SH-SY5Y (cell line): ENCODE measurements around the gene RASGRP2.

Source experiments
- GATA2 ChIP-seq: IDR thresholded peaks from 2 replicates; pipeline ENCODE4 v1.6.1; 2011; ENCODE audit warnings: mild to moderate bottlenecking, low read depth, low read length
- GATA3 ChIP-seq: IDR thresholded peaks from 2 replicates; pipeline ENCODE4 v1.6.1; 2011; ENCODE audit warnings: low read depth, mild to moderate bottlenecking, low read length, moderate library complexity

DNA sequence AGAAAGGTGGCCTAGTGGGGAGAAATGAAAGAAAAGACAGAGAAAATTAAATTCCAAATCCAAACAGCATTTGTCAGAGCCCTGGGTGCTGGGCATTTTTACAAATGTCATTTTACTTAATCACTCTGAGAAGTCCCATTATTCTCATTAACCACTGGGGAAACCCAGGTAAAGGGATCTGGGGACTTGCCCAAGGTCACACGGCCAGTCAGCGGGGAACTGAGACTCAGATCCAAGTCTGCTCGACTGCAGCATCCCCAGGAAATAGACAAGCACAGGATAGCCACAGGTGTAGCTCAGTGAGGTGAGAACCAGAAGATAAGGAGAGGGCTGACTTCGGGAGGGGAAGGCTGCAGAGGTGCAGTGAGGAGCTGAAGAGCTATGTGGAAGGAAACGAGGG is 28.8 kb downstream of the RASGRP2 start:
- TF ChIP-seq GATA3 (no peak), GATA2 (no peak)
